SK-N-MC (cell line): ENCODE data around the gene CYS1.

ENCODE experiments used
- EZH2 ChIP-seq: fragments of 200-600 bp; sonication (generic); IDR thresholded peaks from one replicate; pipeline ENCODE4 v1.6.1; 2017; ENCODE audit warnings: antibody characterized with exemption
- FOXP2 ChIP-seq: optimal IDR thresholded peaks from 2 replicates; pipeline ENCODE3; 2011; ENCODE audit warnings: mild to moderate bottlenecking, moderate library complexity; ENCODE audit not compliant: insufficient read depth; ENCODE audit errors: extremely low read length, control extremely low read depth
- POLR2AphosphoS5 ChIP-seq: IDR thresholded peaks from 2 replicates; pipeline ENCODE4 v1.6.1; 2012; ENCODE audit warnings: mild to moderate bottlenecking, low read depth, low read length, borderline replicate concordance

GRCh38 chr2:10041711-10042110 is 38.5 kb downstream of the CYS1 start:
- TF ChIP-seq POLR2AphosphoS5 (no peak), EZH2 (no peak), FOXP2 (no peak)
